Ovary (tissue), 9 donors: Measurements from ENCODE around the gene CCDC106. TPM values are rescaled to one million over a fixed set of nuclear protein-coding genes. Genes with fewer than 3 reads are reported as not detected.

Experiments
- DNase-seq, 5 donors: peaks; one replicate each; pipeline ENCODE4 v3.0.0-alpha.2; 2019 to 2020
- H3K27ac ChIP-seq, 2 donors: fragments of 200-600 bp; one replicate each; pipeline versions ENCODE4 v1.5.1 to v1.8.0; 2019 to 2022
- H3K27me3 ChIP-seq: fragments of 200-600 bp; one replicate; pipeline ENCODE4 v1.8.0; 2022
- H3K36me3 ChIP-seq: fragments of 200-600 bp; sonication (generic); one replicate; pipeline ENCODE4 v1.5.1; 2019
- H3K4me1 ChIP-seq: one replicate; pipeline ENCODE4 v1.8.1; 2013; ENCODE audit warnings: mild to moderate bottlenecking, moderate library complexity; ENCODE audit not compliant: insufficient read depth
- H3K4me3 ChIP-seq: fragments of 200-600 bp; sonication (generic); one replicate; pipeline ENCODE4 v1.5.1; 2017
- H3K9me3 ChIP-seq, 2 donors: fragments of 200-600 bp in 1 of 2; sonication (generic) in 1 of 2; one replicate each; pipeline versions ENCODE4 v1.5.1 to v1.8.1; 2013 to 2019; ENCODE audit warnings: mild to moderate bottlenecking in 1 of 2, moderate library complexity in 1 of 2
- EP300 ChIP-seq: sonication (generic); formaldehyde crosslinking; IDR thresholded peaks from one replicate; pipeline ENCODE4 v1.6.1; 2017; ENCODE audit warnings: antibody characterized with exemption
- POLR2A ChIP-seq: fragments of 450-650 bp; IDR thresholded peaks from one replicate; pipeline ENCODE4 v1.6.1; 2017; ENCODE audit warnings: antibody characterized with exemption, mild to moderate bottlenecking, moderate library complexity
- WGBS, 3 donors: extraction: QIAGEN DNeasy Blood & Tissue Kit in 1 of 3; methylation state at CpG; one replicate each; pipeline versions ENCODE4 v1.1.5 to v1.1.7; 2013 to 2017; 5-methylcytosine and 5-hydroxymethylcytosine counted together
- intact Hi-C, 4 donors: fragments of 100-400 bp; cut with DNase I; formaldehyde crosslinking; loops; one replicate each; pipeline versions ENCODE4 v1.11.0 to v1.15.1; 2022 to 2023
- polyA plus RNA-seq, 2 donors: library from polyadenylated mRNA; stranded (reverse); fragments of 200-250 nt in 1 of 2; fragments of 350-450 nt in 1 of 2; fragmentation: Illumina TruSeq in 1 of 2; extraction: RNeasy Lipid Tissue Mini Kit (QIAGEN cat#74804) in 1 of 2; gene quantifications; one replicate each; pipeline ENCODE4 v1.2.3, GENCODE V29; 2013 to 2014
- total RNA-seq, 7 donors: library from RNA; depleted of rRNA in 2 of 7; stranded (reverse); fragments of >200 nt in 2 of 7; fragmentation: NEBNext Ultra II Directional in 3 of 7; extraction: Animal tissue kit (Norgen Biotek cat#: 25700) in 3 of 7; gene quantifications; one replicate each; pipeline versions ENCODE4 v1.1.0 to v1.2.4, GENCODE V29; 2016 to 2023
- TF ChIP-seq, protein P1 (sequence below), 3 donors: fragments of 450-650 bp in 2 of 3; fragments of 200-600 bp in 1 of 3; IDR thresholded peaks; one replicate each; pipeline versions ENCODE4 v1.5.1 to v1.8.0; 2016 to 2022; ENCODE audit warnings: antibody characterized with exemption in 3 of 3, mild to moderate bottlenecking in 1 of 3
- donor health status: DM: no; HTN: no; CAD: no; lungs with moderate emphysema.
- donor health status: DM: no; HTN: no; CAD: no.
- donor health status: Bipolar disorder and iron deficiency.
- donor health status: DM: yes; HTN: yes; CAD: no.
- donor health status: DM: no; HTN: no; CAD: no.
- donor health status: DM: yes; HTN: yes; CAD: no.

CCDC106 gene
- total and polyA plus RNA-seq, 9 donors = 3.1 to 20.2 (median 14.5) TPM

DNA sequence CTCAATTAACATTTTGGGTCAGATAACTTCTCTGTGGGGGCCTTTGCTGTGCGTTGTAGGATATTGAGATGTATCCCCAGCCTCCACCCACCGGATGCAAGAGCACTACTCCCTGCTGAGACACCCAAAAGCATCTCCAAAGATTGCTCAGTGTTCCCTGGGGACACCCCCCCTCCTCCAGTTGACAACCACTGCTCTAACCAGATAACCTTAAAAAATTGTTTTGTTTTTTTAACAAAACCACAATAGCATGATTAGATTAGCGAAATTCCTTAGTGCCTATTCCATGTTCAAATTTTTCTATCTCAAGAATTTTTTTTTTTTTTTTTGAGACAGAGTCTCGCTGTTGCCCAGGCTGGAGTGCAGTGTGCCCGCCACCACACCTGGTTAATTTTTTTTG, 24.4 kb downstream of the CCDC106 start:
- H3K4me1 ChIP-seq = peaks cover 7% of the 10 kb centered on the region
- H3K27ac ChIP-seq = no peak overlapping the region
- no peak for TF ChIP-seq EP300
- no peak for TF ChIP-seq POLR2A
- TF ChIP-seq, protein P1, sequence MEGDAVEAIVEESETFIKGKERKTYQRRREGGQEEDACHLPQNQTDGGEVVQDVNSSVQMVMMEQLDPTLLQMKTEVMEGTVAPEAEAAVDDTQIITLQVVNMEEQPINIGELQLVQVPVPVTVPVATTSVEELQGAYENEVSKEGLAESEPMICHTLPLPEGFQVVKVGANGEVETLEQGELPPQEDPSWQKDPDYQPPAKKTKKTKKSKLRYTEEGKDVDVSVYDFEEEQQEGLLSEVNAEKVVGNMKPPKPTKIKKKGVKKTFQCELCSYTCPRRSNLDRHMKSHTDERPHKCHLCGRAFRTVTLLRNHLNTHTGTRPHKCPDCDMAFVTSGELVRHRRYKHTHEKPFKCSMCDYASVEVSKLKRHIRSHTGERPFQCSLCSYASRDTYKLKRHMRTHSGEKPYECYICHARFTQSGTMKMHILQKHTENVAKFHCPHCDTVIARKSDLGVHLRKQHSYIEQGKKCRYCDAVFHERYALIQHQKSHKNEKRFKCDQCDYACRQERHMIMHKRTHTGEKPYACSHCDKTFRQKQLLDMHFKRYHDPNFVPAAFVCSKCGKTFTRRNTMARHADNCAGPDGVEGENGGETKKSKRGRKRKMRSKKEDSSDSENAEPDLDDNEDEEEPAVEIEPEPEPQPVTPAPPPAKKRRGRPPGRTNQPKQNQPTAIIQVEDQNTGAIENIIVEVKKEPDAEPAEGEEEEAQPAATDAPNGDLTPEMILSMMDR (IDR thresholded peaks at IDR 0.05) = no peak
- H3K27me3 ChIP-seq = no peaks in the 10 kb centered on the region
- H3K36me3 ChIP-seq = no peaks in the 10 kb centered on the region
- 54 to 67% (median 58%) methylated on average over 5 of the region's 5 CpGs for WGBS, 3 donors
- no peak for DNase-seq
- H3K4me3 ChIP-seq = no peak overlapping the region
- intact Hi-C loops = loop anchor here in 2 of 4 donors (10.0 kb wide), 2 partner anchors 558 to 1468 kb away; partner anchors contain the start of genes PPP1R12C (in 1 of the 2) and RPS9 (in 1 of the 2)
- H3K9me3 ChIP-seq = no peaks in the 10 kb centered on the region

DNA sequence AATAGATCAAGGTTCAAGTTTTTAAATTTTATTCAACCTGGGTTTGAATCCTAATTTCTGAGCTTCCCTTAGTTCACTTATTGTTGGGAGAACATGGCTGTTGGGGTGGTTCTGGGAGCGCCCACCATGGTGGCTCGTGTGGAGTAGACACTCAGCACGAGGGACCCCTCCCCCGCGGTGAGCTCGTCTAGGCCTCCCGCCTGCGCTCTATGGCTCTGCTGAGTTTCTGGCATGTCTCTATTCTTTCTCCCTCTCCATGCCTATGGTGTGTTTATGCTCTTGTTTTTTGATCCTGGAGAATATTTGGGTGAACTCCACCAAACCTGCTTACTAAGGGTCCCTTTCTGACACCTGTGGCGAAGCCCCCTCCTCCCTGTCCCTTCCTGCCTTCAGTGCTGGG, 25.5 kb downstream of the CCDC106 start:
- DNase-seq = no peak
- TF ChIP-seq EP300 (no peak), POLR2A (no peak)
- TF ChIP-seq, protein P1 (IDR thresholded peaks at IDR 0.05) = no peak
- no peak overlapping the region for H3K4me3 ChIP-seq
- H3K4me1 ChIP-seq = peaks cover 9% of the 10 kb centered on the region
- H3K27ac ChIP-seq = no peak overlapping the region
- no peaks in the 10 kb centered on the region for H3K27me3 ChIP-seq
- intact Hi-C loops = loop anchor here in 2 of 4 donors (10.0 kb wide), 2 partner anchors 559 to 1469 kb away; partner anchors contain the start of genes PPP1R12C (in 1 of the 2) and RPS9 (in 1 of the 2)
- 76 to 81% (median 76%) methylated on average over 9 of the region's 9 CpGs for WGBS, 3 donors
- no peaks in the 10 kb centered on the region for H3K9me3 ChIP-seq
- no peaks in the 10 kb centered on the region for H3K36me3 ChIP-seq

DNA sequence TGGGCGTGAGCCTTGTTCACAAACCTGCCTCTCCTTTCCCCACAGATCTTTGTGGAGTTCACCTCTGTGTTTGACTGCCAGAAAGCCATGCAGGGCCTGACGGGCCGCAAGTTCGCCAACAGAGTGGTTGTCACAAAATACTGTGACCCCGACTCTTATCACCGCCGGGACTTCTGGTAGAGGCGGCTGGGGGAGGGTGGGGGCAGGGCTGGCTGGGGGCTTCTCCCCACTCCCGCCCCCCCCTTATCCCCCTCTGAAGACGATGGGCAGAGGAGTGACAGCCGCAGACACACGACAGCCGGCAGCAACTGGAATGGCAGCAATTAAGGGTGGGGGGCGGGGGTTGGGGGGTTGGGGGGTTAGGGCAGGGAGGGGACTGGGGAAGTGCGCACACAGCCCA, 25.9 kb downstream of the CCDC106 start:
- intact Hi-C loops = loop anchor here in 2 of 4 donors (10.0 kb wide), 2 partner anchors 559 to 1469 kb away; partner anchors contain the start of genes PPP1R12C (in 1 of the 2) and RPS9 (in 1 of the 2)
- Histone ChIP-seq H3K9me3 (no peaks in the 10 kb centered on the region), H3K27ac (no peak overlapping the region), H3K36me3 (no peaks in the 10 kb centered on the region), H3K27me3 (no peaks in the 10 kb centered on the region), H3K4me3 (no peak overlapping the region), H3K4me1 (peaks cover 9% of the 10 kb centered on the region)
- no peak for DNase-seq
- no peak for TF ChIP-seq POLR2A
- TF ChIP-seq, protein P1 (IDR thresholded peaks at IDR 0.05) = no peak
- WGBS, 3 donors = 58 to 73% (median 60%) methylated on average over 15 of the region's 15 CpGs

DNA sequence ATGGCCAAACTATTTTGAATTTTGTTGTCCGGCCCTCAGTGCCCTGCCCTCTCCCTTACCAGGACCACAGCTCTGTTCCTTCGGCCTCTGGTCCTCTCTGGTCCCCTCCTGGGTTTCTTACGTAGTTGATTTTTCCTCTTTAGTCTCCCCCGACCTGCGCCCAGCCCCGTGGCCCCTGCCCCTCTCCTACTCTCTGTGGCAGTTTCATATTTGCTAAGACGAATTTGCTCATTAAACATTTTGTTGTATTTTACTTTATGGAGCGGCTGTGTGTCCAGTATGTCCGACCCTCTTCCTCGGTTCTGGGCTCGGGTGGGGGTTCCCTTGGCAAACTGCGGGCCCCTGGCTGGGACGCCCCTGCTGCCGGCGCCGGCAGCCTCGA, 26.4 kb downstream of the CCDC106 start:
- WGBS, 3 donors = 13 to 18% (median 14%) methylated on average over 17 of the region's 17 CpGs
- TF ChIP-seq, protein P1 (IDR thresholded peaks at IDR 0.05) = no peak
- TF ChIP-seq POLR2A = no peak
- H3K9me3 ChIP-seq = no peaks in the 10 kb centered on the region
- peak overlapping the region; percentile 71 for H3K4me3 ChIP-seq
- H3K4me1 ChIP-seq = peaks cover 9% of the 10 kb centered on the region
- peak overlapping the region in 1 of 2 donors; percentile 83 for H3K27ac ChIP-seq
- no peaks in the 10 kb centered on the region for H3K27me3 ChIP-seq
- no peaks in the 10 kb centered on the region for H3K36me3 ChIP-seq
- intact Hi-C loops = loop anchor here in 2 of 4 donors (10.0 kb wide), 2 partner anchors 560 to 1470 kb away; partner anchors contain the start of genes PPP1R12C (in 1 of the 2) and RPS9 (in 1 of the 2)
- no peak for DNase-seq
